DOHH2 (cell line): Measurements from ENCODE around the gene SLF2.
"Not testable (repeated sequence)": the region's sequence is repeated elsewhere in the genome, so short reads cannot be mapped to it uniquely, and the experiment has no call there.

ENCODE experiments used
- H3F3A ChIP-seq: fragments of 200-600 bp; sonication (generic), shearing (Covaris generic); 2 replicates; pipeline ENCODE4 v1.6.0; 2016; ENCODE audit warnings: antibody characterized with exemption, mild to moderate bottlenecking; ENCODE audit not compliant: control insufficient read depth, insufficient read depth
- H3K27ac ChIP-seq: fragments of 200-600 bp; sonication (generic); 2 replicates; pipeline ENCODE4 v1.5.1; 2014; ENCODE audit warnings: low read depth, mild to moderate bottlenecking, low read length, moderate library complexity
- H3K27me3 ChIP-seq: fragments of 200-600 bp; sonication (generic); 2 replicates; pipeline ENCODE4 v1.6.1; 2014; ENCODE audit warnings: mild to moderate bottlenecking, low read length, mixed read lengths; ENCODE audit not compliant: control insufficient read depth
- H3K36me3 ChIP-seq: fragments of 200-600 bp; sonication (generic); 2 replicates; pipeline ENCODE4 v1.6.1; 2014; ENCODE audit warnings: mild to moderate bottlenecking, low read length, moderate library complexity, mixed read lengths; ENCODE audit not compliant: control insufficient read depth
- H3K4me1 ChIP-seq: fragments of 200-600 bp; sonication (generic); 2 replicates; pipeline ENCODE4 v1.6.1; 2014; ENCODE audit warnings: mild to moderate bottlenecking, low read length, mixed read lengths; ENCODE audit not compliant: control insufficient read depth
- H3K4me2 ChIP-seq: fragments of 200-600 bp; sonication (generic); 2 replicates; pipeline ENCODE4 v1.6.0; 2014; ENCODE audit warnings: mild to moderate bottlenecking, low read length, moderate library complexity
- H3K4me3 ChIP-seq: fragments of 200-600 bp; sonication (generic); 2 replicates; pipeline ENCODE4 v1.5.1; 2014; ENCODE audit warnings: mild to moderate bottlenecking, low read length, mixed read lengths
- H3K79me2 ChIP-seq: fragments of 200-600 bp; sonication (generic); 2 replicates; pipeline ENCODE4 v1.6.1; 2014; ENCODE audit warnings: mild to moderate bottlenecking, low read length, mixed read lengths; ENCODE audit not compliant: control insufficient read depth
- H3K9me2 ChIP-seq: fragments of 200-600 bp; sonication (generic); replicated peaks from 2 replicates; pipeline ENCODE4 v1.6.1; 2014; ENCODE audit warnings: mild to moderate bottlenecking, low read length, mixed read lengths; ENCODE audit not compliant: control insufficient read depth
- H3K9me3 ChIP-seq: fragments of 200-600 bp; sonication (generic); 2 replicates; pipeline ENCODE4 v1.6.1; 2014; ENCODE audit warnings: antibody characterized with exemption, low read length, mixed read lengths; ENCODE audit not compliant: control insufficient read depth, insufficient read depth
- H4K20me1 ChIP-seq: fragments of 200-600 bp; sonication (generic); 2 replicates; pipeline ENCODE4 v1.6.0; 2014; ENCODE audit warnings: low read depth, mild to moderate bottlenecking, antibody characterized with exemption, low read length, moderate library complexity; ENCODE audit not compliant: control insufficient read depth, insufficient read depth
- EZH2phosphoT487 ChIP-seq: fragments of 200-600 bp; sonication (generic); IDR thresholded peaks from 2 replicates; pipeline ENCODE4 v1.6.1; 2017; ENCODE audit warnings: borderline replicate concordance, mild to moderate bottlenecking, antibody characterized with exemption, low read length, moderate library complexity, mixed read lengths
- TF ChIP-seq, protein P1 (sequence below): fragments of 200-600 bp; sonication (generic); IDR thresholded peaks from one replicate; pipeline ENCODE4 v1.5.1; 2014; ENCODE audit warnings: antibody characterized with exemption, mild to moderate bottlenecking, low read depth, low read length; ENCODE audit not compliant: poor library complexity, severe bottlenecking

Gene SLF2

GRCh38 chr10:100883312-100883821, 29.4 kb upstream of the SLF2 start:
- H3K27ac ChIP-seq, result no peak overlapping the region
- peaks cover 1% of the 10 kb centered on the region for H3K4me1 ChIP-seq
- no peak for TF ChIP-seq EZH2phosphoT487
- TF ChIP-seq, protein P1, sequence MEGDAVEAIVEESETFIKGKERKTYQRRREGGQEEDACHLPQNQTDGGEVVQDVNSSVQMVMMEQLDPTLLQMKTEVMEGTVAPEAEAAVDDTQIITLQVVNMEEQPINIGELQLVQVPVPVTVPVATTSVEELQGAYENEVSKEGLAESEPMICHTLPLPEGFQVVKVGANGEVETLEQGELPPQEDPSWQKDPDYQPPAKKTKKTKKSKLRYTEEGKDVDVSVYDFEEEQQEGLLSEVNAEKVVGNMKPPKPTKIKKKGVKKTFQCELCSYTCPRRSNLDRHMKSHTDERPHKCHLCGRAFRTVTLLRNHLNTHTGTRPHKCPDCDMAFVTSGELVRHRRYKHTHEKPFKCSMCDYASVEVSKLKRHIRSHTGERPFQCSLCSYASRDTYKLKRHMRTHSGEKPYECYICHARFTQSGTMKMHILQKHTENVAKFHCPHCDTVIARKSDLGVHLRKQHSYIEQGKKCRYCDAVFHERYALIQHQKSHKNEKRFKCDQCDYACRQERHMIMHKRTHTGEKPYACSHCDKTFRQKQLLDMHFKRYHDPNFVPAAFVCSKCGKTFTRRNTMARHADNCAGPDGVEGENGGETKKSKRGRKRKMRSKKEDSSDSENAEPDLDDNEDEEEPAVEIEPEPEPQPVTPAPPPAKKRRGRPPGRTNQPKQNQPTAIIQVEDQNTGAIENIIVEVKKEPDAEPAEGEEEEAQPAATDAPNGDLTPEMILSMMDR, result no peak

GRCh38 chr10:100885611-100886010, 27.2 kb upstream of the SLF2 start:
- H3K4me1 ChIP-seq, result not testable (repeated sequence)

More at GRCh38 chr10:100883312-100883821, 29.4 kb upstream of the SLF2 start:
- Histone ChIP-seq H3K4me2 (no peak overlapping the region), H3K79me2 (no peaks in the 10 kb centered on the region), H4K20me1 (no peaks in the 10 kb centered on the region), H3K36me3 (no peaks in the 10 kb centered on the region), H3K4me3 (no peak overlapping the region), H3K9me2 (no peaks in the 10 kb centered on the region), H3K9me3 (no peaks in the 10 kb centered on the region), H3K27me3 (no peaks in the 10 kb centered on the region), H3F3A (no peaks in the 10 kb centered on the region)

GRCh38 chr10:100886091-100886490, 26.7 kb upstream of the SLF2 start:
- Histone ChIP-seq H3K27me3 (no peaks in the 10 kb centered on the region), H3K36me3 (no peaks in the 10 kb centered on the region), H3K4me1 (peaks cover 5% of the 10 kb centered on the region), H3K9me3 (no peaks in the 10 kb centered on the region), H4K20me1 (no peaks in the 10 kb centered on the region), H3K4me3 (no peak overlapping the region), H3K27ac (no peak overlapping the region), H3K4me2 (no peak overlapping the region), H3K9me2 (no peaks in the 10 kb centered on the region), H3K79me2 (no peaks in the 10 kb centered on the region), H3F3A (no peaks in the 10 kb centered on the region)
- TF ChIP-seq EZH2phosphoT487, result no peak
- TF ChIP-seq, protein P1, result no peak

More at GRCh38 chr10:100885611-100886010, 27.2 kb upstream of the SLF2 start:
- H3K9me2 ChIP-seq, H3K27ac ChIP-seq, H4K20me1 ChIP-seq, H3K4me3 ChIP-seq, H3K4me2 ChIP-seq, H3K36me3 ChIP-seq, H3K79me2 ChIP-seq, H3K27me3 ChIP-seq, H3K9me3 ChIP-seq, H3F3A ChIP-seq: not testable (repeated sequence)

DNA sequence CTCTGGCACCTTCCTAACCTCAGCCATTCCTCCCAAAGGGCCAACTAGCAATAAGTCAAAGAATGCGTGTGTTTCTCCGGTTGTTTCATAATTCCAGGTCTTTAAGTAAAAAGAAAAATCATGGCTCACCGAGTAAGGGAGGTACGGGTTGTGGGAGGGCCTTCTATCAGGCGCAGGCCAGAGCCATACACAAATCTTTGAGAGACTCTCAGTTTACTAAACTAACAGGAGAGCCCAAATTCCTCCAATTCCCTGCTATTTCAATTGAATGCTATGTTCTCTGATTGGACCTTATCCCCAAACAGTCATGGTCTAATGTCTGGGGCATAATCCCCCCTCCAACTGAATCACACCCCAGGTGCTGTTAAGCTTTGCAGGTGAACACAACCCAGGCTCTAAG, 26.2 kb upstream of the SLF2 start:
- no peak overlapping the region for H3K27ac ChIP-seq
- H3K9me2 ChIP-seq, result no peaks in the 10 kb centered on the region
- H4K20me1 ChIP-seq, result no peaks in the 10 kb centered on the region
- no peaks in the 10 kb centered on the region for H3K27me3 ChIP-seq
- no peaks in the 10 kb centered on the region for H3K79me2 ChIP-seq
- peaks cover 5% of the 10 kb centered on the region for H3K4me1 ChIP-seq
- TF ChIP-seq, protein P1, result no peak
- TF ChIP-seq EZH2phosphoT487, result no peak
- no peak overlapping the region for H3K4me3 ChIP-seq
- no peaks in the 10 kb centered on the region for H3F3A ChIP-seq
- no peaks in the 10 kb centered on the region for H3K36me3 ChIP-seq
- H3K9me3 ChIP-seq, result no peaks in the 10 kb centered on the region
- no peak overlapping the region for H3K4me2 ChIP-seq
